ENCODE results near the gene KRT39. TPM values are rescaled to one million over a fixed set of nuclear protein-coding genes. Genes with fewer than 3 reads are reported as not detected.

The KRT39 gene
- total RNA-seq, 1 experiment from 2014 or later = not detected

- DNase-seq (ENCODE audit: low spot score) = no peak
- H3K27ac ChIP-seq (ENCODE audit: low read depth, low read length, poor library complexity, severe bottlenecking) = no peak overlapping the region
- ChIA-PET POLR2A (ENCODE audit: low non-redundant PET) (no interaction called here), CTCF (no interaction called here)
- H3K27me3 ChIP-seq (replicated peaks; ENCODE audit: insufficient read depth, low read depth, low read length, poor library complexity) = no peaks in the 10 kb centered on the region
- BruUV-seq (replicated peaks) = no TSS peak
- H3K4me3 ChIP-seq (ENCODE audit: low read depth, low read length, poor library complexity, severe bottlenecking) = no peak overlapping the region
- H3K9me3 ChIP-seq (ENCODE audit: low read depth, low read length, poor library complexity, severe bottlenecking) = no peaks in the 10 kb centered on the region
- no peak for TF ChIP-seq EZH2 (IDR thresholded peaks at IDR 0.05; ENCODE audit: borderline replicate concordance, low read depth, low read length, poor library complexity, severe bottlenecking)
- TF ChIP-seq, protein P1, sequence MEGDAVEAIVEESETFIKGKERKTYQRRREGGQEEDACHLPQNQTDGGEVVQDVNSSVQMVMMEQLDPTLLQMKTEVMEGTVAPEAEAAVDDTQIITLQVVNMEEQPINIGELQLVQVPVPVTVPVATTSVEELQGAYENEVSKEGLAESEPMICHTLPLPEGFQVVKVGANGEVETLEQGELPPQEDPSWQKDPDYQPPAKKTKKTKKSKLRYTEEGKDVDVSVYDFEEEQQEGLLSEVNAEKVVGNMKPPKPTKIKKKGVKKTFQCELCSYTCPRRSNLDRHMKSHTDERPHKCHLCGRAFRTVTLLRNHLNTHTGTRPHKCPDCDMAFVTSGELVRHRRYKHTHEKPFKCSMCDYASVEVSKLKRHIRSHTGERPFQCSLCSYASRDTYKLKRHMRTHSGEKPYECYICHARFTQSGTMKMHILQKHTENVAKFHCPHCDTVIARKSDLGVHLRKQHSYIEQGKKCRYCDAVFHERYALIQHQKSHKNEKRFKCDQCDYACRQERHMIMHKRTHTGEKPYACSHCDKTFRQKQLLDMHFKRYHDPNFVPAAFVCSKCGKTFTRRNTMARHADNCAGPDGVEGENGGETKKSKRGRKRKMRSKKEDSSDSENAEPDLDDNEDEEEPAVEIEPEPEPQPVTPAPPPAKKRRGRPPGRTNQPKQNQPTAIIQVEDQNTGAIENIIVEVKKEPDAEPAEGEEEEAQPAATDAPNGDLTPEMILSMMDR (conservative IDR thresholded peaks at IDR 0.05; ENCODE audit: low read depth, low read length) = no peak
- H3K36me3 ChIP-seq (ENCODE audit: insufficient read depth, low read length, poor library complexity, severe bottlenecking) = no peaks in the 10 kb centered on the region
- intact Hi-C loops (cut with micrococcal nuclease; ENCODE audit: unreplicated experiment) = no loop called here
- no peaks in the 10 kb centered on the region for H3K4me1 ChIP-seq (ENCODE audit: insufficient read depth, low read length, poor library complexity, severe bottlenecking)
These were observed 6.6 kb downstream of the KRT39 start for GRCh38 chr17:40960144-40960543.

DNA sequence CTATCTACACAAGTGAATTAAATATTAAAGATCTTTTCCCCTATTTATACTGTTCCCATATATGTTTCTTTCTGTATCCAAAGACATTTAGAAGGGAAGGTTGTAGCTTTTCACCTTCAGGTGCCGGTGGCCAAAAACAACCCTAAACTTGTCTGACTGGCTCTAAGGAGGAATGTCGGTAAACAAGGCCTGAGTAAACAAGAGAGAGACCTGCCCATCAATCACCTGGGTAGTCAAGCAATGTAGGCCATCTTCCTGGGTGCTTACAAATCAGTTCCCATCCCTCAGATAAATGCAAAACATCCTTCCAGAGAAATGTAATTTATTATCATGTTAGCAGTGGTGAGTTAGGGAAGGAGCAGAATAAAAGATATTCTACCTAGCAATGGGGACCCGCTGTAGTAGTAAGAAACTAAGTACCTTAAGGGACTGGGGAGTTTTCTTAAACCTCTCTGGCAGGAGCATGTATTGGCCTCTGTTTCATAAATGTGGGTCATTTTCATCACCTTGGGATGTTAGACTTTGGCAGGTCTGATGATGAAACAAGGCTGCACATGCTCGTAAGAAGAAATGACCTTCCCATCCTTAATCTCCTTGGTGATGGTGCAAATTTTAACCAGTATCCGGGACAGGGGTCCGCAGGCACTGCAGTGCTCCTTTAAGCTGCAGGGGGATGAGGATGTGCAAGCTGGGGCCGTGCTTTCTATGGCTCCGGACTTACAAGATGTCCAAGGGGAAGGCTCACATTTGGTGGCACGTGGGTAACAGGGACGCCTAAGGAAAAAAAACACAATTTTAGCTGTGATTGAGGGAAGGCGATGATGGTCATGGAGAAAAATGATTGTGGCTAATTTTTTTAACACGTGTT, 8.4 kb downstream of the KRT39 start:
- DNase-seq (ENCODE audit: low spot score) = no peak
- no peaks in the 10 kb centered on the region for H3K4me1 ChIP-seq (ENCODE audit: insufficient read depth, low read length, poor library complexity, severe bottlenecking)
- ChIA-PET CTCF (no interaction called here), POLR2A (ENCODE audit: low non-redundant PET) (no interaction called here)
- H3K27ac ChIP-seq (ENCODE audit: low read depth, low read length, poor library complexity, severe bottlenecking) = no peak overlapping the region
- H3K9me3 ChIP-seq (ENCODE audit: low read depth, low read length, poor library complexity, severe bottlenecking) = no peaks in the 10 kb centered on the region
- TF ChIP-seq, protein P1 (conservative IDR thresholded peaks at IDR 0.05; ENCODE audit: low read depth, low read length) = no peak
- TF ChIP-seq EZH2 (IDR thresholded peaks at IDR 0.05; ENCODE audit: borderline replicate concordance, low read depth, low read length, poor library complexity, severe bottlenecking) = no peak
- intact Hi-C loops (cut with micrococcal nuclease; ENCODE audit: unreplicated experiment) = no loop called here
- no peaks in the 10 kb centered on the region for H3K27me3 ChIP-seq (replicated peaks; ENCODE audit: insufficient read depth, low read depth, low read length, poor library complexity)
- BruUV-seq (replicated peaks) = no TSS peak
- H3K36me3 ChIP-seq (ENCODE audit: insufficient read depth, low read length, poor library complexity, severe bottlenecking) = no peaks in the 10 kb centered on the region
- no peak overlapping the region for H3K4me3 ChIP-seq (ENCODE audit: low read depth, low read length, poor library complexity, severe bottlenecking)

DNA sequence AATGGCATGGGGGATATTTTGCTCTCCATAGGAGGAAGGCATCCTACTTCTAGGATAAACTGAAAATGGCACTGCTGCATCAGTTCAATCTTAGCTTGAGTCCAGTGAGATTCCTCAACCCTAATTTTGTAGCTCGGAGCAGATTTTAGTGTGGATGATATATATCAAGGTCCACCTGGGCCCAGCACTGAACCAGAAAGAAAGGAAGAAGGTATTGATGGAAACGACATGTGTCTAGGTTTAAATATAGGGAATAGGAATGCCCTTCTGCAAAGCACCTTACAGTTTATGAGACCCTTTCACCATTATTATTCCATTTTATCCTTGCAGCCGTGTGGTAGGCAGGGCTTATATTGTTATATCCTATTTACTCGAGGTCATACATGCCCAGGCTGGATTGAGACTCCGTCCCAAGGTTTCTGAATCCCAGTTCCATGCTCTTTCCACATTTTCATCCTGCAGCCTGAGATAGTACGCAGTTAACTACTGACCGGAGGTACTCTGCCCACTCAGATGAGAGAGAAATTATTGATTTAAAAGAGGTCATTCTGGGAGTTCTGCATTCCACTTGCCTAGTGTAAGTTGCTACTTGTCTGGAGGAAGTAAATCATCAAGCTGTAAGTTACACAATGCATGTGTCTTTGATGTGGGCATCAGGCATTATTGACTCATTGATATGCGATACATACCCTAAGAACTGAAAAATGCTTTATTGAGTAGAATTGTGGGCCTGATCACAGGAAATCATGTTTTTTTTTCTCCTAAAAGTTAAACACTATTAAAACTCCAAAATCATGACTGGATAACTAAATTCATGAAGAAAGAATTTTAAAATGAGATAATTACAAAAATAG, 10.1 kb downstream of the KRT39 start:
- DNase-seq (ENCODE audit: low spot score) = no peak
- Histone ChIP-seq H3K9me3 (ENCODE audit: low read depth, low read length, poor library complexity, severe bottlenecking) (no peaks in the 10 kb centered on the region), H3K4me3 (ENCODE audit: low read depth, low read length, poor library complexity, severe bottlenecking) (no peak overlapping the region), H3K27ac (ENCODE audit: low read depth, low read length, poor library complexity, severe bottlenecking) (no peak overlapping the region), H3K4me1 (ENCODE audit: insufficient read depth, low read length, poor library complexity, severe bottlenecking) (peaks cover 15% of the 10 kb centered on the region), H3K36me3 (ENCODE audit: insufficient read depth, low read length, poor library complexity, severe bottlenecking) (no peaks in the 10 kb centered on the region), H3K27me3 (replicated peaks; ENCODE audit: insufficient read depth, low read depth, low read length, poor library complexity) (no peaks in the 10 kb centered on the region)
- CTCF ChIA-PET = no interaction called here
- BruUV-seq (replicated peaks) = no TSS peak
- intact Hi-C loops (cut with micrococcal nuclease; ENCODE audit: unreplicated experiment) = no loop called here
- TF ChIP-seq, protein P1 (conservative IDR thresholded peaks at IDR 0.05; ENCODE audit: low read depth, low read length) = no peak
- TF ChIP-seq EZH2 (IDR thresholded peaks at IDR 0.05; ENCODE audit: borderline replicate concordance, low read depth, low read length, poor library complexity, severe bottlenecking) = no peak
- POLR2A ChIA-PET (ENCODE audit: low non-redundant PET) = no interaction called here

Measured in A673 (cell line).